Endothelial cell (in vitro differentiated cells): ENCODE measurements around the gene HCST. TPM values are rescaled to one million over a fixed set of nuclear protein-coding genes. Genes with fewer than 3 reads are reported as not detected.

ENCODE experiments used
- DNase-seq: peaks from one replicate; pipeline ENCODE4 v3.0.0; 2021; ENCODE audit warnings: low spot score
- H3K27ac Mint-ChIP-seq: one replicate; pipeline ENCODE4 v1.8.0; 2021; ENCODE audit warnings: mixed read lengths, inconsistent platforms; ENCODE audit not compliant: unreplicated experiment
- H3K27me3 Mint-ChIP-seq: one replicate; pipeline ENCODE4 v1.8.0; 2021; ENCODE audit warnings: mild to moderate bottlenecking, moderate library complexity, mixed read lengths, inconsistent platforms; ENCODE audit not compliant: unreplicated experiment
- H3K36me3 Mint-ChIP-seq: one replicate; pipeline ENCODE4 v1.8.0; 2021; ENCODE audit warnings: mild to moderate bottlenecking, low read depth, mixed read lengths, inconsistent platforms; ENCODE audit not compliant: unreplicated experiment
- H3K4me1 Mint-ChIP-seq: one replicate; pipeline ENCODE4 v1.8.0; 2021; ENCODE audit warnings: mild to moderate bottlenecking, mixed read lengths, inconsistent platforms; ENCODE audit not compliant: unreplicated experiment
- H3K4me3 Mint-ChIP-seq: one replicate; pipeline ENCODE4 v1.8.0; 2021; ENCODE audit warnings: mild to moderate bottlenecking, mixed read lengths, inconsistent platforms; ENCODE audit not compliant: unreplicated experiment
- H3K9me3 Mint-ChIP-seq: one replicate; pipeline ENCODE4 v1.8.0; 2021; ENCODE audit warnings: mixed read lengths, inconsistent platforms; ENCODE audit not compliant: unreplicated experiment
- CTCF ChIP-seq: fragments of 200-600 bp; sonication (generic); IDR thresholded peaks from one replicate; pipeline ENCODE4 v1.5.0; 2021; ENCODE audit warnings: antibody characterized with exemption; ENCODE audit not compliant: unreplicated experiment
- total RNA-seq: library from RNA; stranded (reverse); fragmentation: NEBNext Ultra II Directional; extraction: Animal tissue kit (Norgen Biotek cat#: 25700); gene quantifications from one replicate; pipeline ENCODE4 v1.2.1, GENCODE V29; 2021; ENCODE audit not compliant: unreplicated experiment

HCST gene
- total RNA-seq, 1 donor from 2014 or later, result 0.95 TPM

DNA sequence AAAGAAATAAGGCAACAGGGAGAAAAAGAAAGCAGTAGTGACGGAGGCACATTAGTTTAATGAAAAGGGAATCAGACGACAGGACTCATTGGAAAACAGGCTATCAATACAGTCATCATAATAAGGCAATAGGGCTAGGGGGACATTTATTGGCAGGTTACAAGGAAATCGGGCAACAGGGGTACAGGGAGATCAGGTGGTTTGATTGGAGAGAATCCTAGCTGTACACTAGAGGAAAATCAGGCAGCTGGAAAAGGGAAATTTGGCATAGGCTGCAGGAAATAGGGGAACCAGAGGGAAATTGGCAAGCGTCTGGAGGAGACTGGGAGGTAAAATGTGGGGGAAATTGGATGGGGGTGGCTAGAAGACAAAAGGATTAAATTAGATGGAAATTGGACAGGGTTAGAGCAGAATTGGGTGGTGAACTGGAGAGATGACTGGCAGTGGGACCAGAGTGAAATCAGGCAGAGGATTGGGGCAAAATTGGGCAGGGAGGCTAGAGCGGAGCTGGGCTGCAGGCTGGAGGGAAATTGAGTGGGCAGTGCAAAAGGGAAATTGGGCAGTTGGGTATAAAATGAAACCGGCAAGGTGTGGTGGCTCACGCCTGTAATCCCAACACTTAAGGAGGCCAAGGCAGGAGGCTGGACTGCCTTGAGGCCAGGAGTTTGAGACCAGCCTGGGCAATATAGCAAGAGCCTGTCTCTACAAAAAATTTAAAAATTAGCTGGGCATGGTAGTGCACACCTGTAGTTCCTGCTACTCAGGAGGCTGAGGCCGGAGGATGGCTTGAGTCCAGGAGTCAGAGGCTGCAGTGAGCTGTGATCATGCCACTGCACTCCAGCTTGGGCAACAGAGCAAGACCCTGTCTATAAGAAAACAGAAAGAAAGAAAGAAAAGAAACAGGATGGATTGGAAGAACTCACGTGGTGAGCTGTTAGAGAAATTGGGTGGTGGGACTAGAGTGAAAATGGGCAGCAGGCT, 41.3 kb downstream of the HCST start:
- peaks cover 16% of the 10 kb centered on the region for H3K27me3 Mint-ChIP-seq
- H3K9me3 Mint-ChIP-seq, result no peaks in the 10 kb centered on the region
- peak overlapping the region; percentile 66 for H3K4me3 Mint-ChIP-seq
- peaks cover 37% of the 10 kb centered on the region for H3K36me3 Mint-ChIP-seq
- peak overlapping the region; percentile 74 for H3K27ac Mint-ChIP-seq
- no peak for TF ChIP-seq CTCF
- peaks cover 39% of the 10 kb centered on the region for H3K4me1 Mint-ChIP-seq
- no peak for DNase-seq

GRCh38 chr19:35944556-35944955, 42.2 kb downstream of the HCST start:
- Mint-ChIP-seq H3K27ac (no peak overlapping the region), H3K36me3 (peaks cover 34% of the 10 kb centered on the region), H3K4me1 (peaks cover 42% of the 10 kb centered on the region)

GRCh38 chr19:35945121-35945790, 42.9 kb downstream of the HCST start:
- TF ChIP-seq CTCF, result no peak
- Mint-ChIP-seq H3K27me3 (peaks cover 15% of the 10 kb centered on the region), H3K27ac (peak overlapping the region; percentile 70), H3K36me3 (peaks cover 34% of the 10 kb centered on the region), H3K4me3 (peak overlapping the region; percentile 59), H3K9me3 (no peaks in the 10 kb centered on the region), H3K4me1 (peaks cover 49% of the 10 kb centered on the region)
- DNase-seq, result no peak

More at GRCh38 chr19:35944556-35944955, 42.2 kb downstream of the HCST start:
- TF ChIP-seq CTCF, result no peak
- peaks cover 15% of the 10 kb centered on the region for H3K27me3 Mint-ChIP-seq
- no peaks in the 10 kb centered on the region for H3K9me3 Mint-ChIP-seq
- H3K4me3 Mint-ChIP-seq, result no peak overlapping the region
- no peak for DNase-seq

GRCh38 chr19:35946203-35946602, 43.9 kb downstream of the HCST start:
- no peak for TF ChIP-seq CTCF
- H3K9me3 Mint-ChIP-seq, result no peaks in the 10 kb centered on the region

DNA sequence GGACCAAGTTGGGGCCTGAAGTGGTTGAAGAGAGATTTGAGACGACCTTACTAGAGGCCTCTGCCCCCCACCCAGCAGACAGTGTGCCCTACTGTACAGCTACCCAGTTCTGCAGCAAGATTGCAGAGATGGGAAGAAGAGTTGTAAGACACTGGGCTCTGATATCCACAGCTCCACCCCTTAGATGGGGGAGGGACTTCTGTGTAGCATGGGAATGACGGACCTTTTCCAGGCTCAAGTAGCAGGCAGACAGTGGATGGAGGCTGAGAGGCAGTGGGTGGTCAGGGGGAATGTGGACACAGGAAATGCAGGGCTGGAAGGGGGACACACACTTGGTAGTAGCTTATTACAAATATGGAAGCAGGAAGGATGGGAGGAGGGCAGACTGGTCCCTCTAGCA, 46.8 kb downstream of the HCST start:
- no peak for DNase-seq
- H3K4me1 Mint-ChIP-seq, result peaks cover 48% of the 10 kb centered on the region
- H3K27me3 Mint-ChIP-seq, result peaks cover 21% of the 10 kb centered on the region
- no peaks in the 10 kb centered on the region for H3K9me3 Mint-ChIP-seq
- TF ChIP-seq CTCF, result no peak
- no peak overlapping the region for H3K4me3 Mint-ChIP-seq
- peaks cover 18% of the 10 kb centered on the region for H3K36me3 Mint-ChIP-seq
- no peak overlapping the region for H3K27ac Mint-ChIP-seq

More at GRCh38 chr19:35946203-35946602, 43.9 kb downstream of the HCST start:
- H3K27me3 Mint-ChIP-seq, result peaks cover 18% of the 10 kb centered on the region
- DNase-seq, result no peak
- H3K36me3 Mint-ChIP-seq, result peaks cover 29% of the 10 kb centered on the region
- H3K4me1 Mint-ChIP-seq, result peaks cover 50% of the 10 kb centered on the region
- peak overlapping the region; percentile 11 for H3K4me3 Mint-ChIP-seq
- H3K27ac Mint-ChIP-seq, result no peak overlapping the region
